Measurements from ENCODE around the gene CENPM.

CENPM gene

GRCh38 chr22:41966607-41967240, 19.8 kb upstream of the CENPM start:
- DNase-seq (ENCODE audit: low read depth), result peak; percentile 86
- peak; percentile 41 for TF ChIP-seq CTCF (IDR thresholded peaks at IDR 0.05; ENCODE audit: low read length, missing control alignments)
- no peak overlapping the region for H3K4me3 ChIP-seq (replicated peaks; ENCODE audit: low read depth, low read length)

DNA sequence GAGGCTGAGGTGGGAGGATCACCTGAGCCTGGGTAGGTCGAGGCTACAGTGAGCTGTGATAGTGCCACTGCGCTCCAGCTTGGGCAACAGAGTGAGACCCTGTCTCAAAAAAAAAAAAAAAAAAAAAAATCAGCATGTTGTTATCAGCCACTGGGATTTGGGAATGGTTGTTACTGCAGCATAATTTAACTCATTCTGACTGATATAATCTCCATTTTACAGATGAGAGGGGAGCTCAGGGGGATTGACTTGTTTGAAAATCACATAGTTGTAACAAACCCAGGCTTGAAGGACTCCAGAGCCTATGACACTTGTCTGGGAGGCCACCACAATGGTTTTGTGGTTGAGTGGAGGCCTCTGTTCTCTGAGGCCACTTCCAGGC, 19.3 kb upstream of the CENPM start:
- H3K4me3 ChIP-seq (replicated peaks; ENCODE audit: low read depth, low read length), result no peak overlapping the region
- DNase-seq (ENCODE audit: low read depth), result no peak
- TF ChIP-seq CTCF (IDR thresholded peaks at IDR 0.05; ENCODE audit: low read length, missing control alignments), result no peak

DNA sequence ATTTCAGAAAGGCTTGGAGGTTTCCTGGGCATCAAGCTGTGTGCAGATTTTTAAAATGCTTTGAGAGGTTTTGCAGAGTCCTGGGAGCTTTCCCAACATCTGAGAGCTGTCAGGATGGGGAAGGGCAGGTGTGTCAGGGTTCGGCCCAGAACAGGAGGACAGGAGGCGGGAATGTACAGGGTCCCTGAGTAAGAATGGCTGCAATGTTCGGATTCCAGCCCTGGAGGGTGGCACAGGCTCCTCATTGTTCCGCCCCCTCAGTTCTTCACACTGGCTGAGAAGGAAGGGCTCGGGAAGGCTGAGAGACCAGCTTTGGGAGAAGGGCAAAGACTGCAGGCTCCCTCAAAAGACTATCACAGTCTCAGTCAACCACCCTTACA, 17.1 kb upstream of the CENPM start:
- TF ChIP-seq CTCF (IDR thresholded peaks at IDR 0.05; ENCODE audit: low read length, missing control alignments), result no peak
- DNase-seq (ENCODE audit: low read depth), result no peak
- no peak overlapping the region for H3K4me3 ChIP-seq (replicated peaks; ENCODE audit: low read depth, low read length)

- TF ChIP-seq CTCF (IDR thresholded peaks at IDR 0.05; ENCODE audit: low read length, missing control alignments), result no peak
- peak; percentile 70 for DNase-seq (ENCODE audit: low read depth)
- H3K4me3 ChIP-seq (replicated peaks; ENCODE audit: low read depth, low read length), result no peak overlapping the region
These were observed 16.6 kb upstream of the CENPM start for GRCh38 chr22:41963453-41964111.

DNA sequence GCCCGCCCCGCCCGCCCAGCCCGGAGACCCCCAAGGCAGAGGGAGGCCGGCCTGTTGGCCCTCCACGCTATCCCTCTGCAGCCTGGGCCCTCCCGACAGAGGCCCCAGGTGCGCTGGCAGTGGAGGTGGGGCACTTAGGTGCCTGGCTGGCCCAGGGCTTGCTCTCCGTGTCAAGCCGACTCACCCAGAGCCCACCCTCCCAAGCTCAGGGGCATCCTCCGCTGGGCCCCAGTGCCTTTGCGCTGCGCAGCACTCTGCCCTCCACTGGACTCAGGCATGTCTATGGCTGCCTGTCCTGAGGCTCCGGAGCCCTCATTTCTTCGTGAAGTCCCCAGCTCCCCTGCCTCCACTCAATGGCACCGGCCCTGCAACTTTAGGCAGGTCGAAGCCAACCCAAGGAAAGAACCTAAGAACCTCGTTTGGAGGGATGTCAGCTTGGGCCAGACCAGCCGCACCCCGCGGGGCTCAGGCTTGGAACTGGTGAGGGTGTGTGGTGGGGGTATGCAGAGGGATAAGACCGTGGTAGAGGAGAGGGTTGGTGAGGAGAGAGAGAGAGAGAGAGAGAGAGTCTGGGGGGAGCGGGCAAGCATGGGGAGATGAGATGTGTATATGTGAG, 11.1 kb upstream of the CENPM start:
- DNase-seq (ENCODE audit: low read depth), result no peak
- TF ChIP-seq CTCF (IDR thresholded peaks at IDR 0.05; ENCODE audit: low read length, missing control alignments), result no peak
- no peak overlapping the region for H3K4me3 ChIP-seq (replicated peaks; ENCODE audit: low read depth, low read length)

DNA sequence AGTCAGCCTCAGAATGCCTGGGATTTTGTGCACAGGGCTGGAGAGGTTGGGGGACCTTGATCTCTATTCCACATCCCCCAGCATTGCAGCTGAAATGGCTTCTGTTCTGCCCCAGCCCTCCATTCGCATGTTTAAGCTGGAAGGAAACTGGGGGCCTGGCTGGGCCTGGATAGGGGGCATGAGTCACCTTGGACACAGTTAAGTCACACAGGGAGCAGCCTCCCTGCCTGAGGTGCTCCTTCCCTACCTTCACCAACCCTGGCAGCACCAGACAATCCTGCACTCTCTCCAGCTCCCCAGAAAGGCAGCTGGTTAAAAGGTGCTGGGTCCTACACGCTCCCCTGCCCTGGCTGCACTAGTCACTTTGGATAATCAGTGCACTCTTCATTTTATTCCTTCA, 5.8 kb upstream of the CENPM start:
- TF ChIP-seq CTCF (IDR thresholded peaks at IDR 0.05; ENCODE audit: low read length, missing control alignments), result no peak
- DNase-seq (ENCODE audit: low read depth), result no peak
- no peak overlapping the region for H3K4me3 ChIP-seq (replicated peaks; ENCODE audit: low read depth, low read length)

Data from fibroblast of pulmonary artery (primary cell).